ENCODE measurements around the gene FAU.

Gene FAU

GRCh38 chr11:65148657-65149056, 26.7 kb upstream of the FAU start:
- no peak for TF ChIP-seq ZNF8 (CRISPR knock-in tag; IDR thresholded peaks at IDR 0.05)
- no peak for TF ChIP-seq ZNF70 (CRISPR knock-in tag; IDR thresholded peaks at IDR 0.05)
- TF ChIP-seq BACH2 (CRISPR knock-in tag; IDR thresholded peaks at IDR 0.05; ENCODE audit: borderline replicate concordance): no peak
- ATAC-seq: no peak

- TF ChIP-seq ZNF565 (CRISPR knock-in tag; conservative IDR thresholded peaks at IDR 0.05; ENCODE audit: low read depth) (0 out of 2 replicates have a peak, but pooled peaks have one; percentile 52), ZC3H10 (CRISPR knock-in tag; IDR thresholded peaks at IDR 0.05) (no peak), ESRRG (CRISPR knock-in tag; IDR thresholded peaks at IDR 0.05) (no peak)
- ATAC-seq: no peak
These were observed 25.6 kb upstream of the FAU start for GRCh38 chr11:65147352-65148075.

- TF ChIP-seq ZNF8 (CRISPR knock-in tag; IDR thresholded peaks at IDR 0.05) (no peak), BACH2 (CRISPR knock-in tag; IDR thresholded peaks at IDR 0.05; ENCODE audit: borderline replicate concordance) (no peak)
- no peak for ATAC-seq
These were observed 20.1 kb upstream of the FAU start for GRCh38 chr11:65141896-65142494.

GRCh38 chr11:65136515-65137096, 14.7 kb upstream of the FAU start:
- TF ChIP-seq CSDC2 (CRISPR knock-in tag; IDR thresholded peaks at IDR 0.05) (no peak), TSHZ2 (CRISPR knock-in tag; IDR thresholded peaks at IDR 0.05) (no peak), ZNF8 (CRISPR knock-in tag; IDR thresholded peaks at IDR 0.05) (no peak), ZC3H10 (CRISPR knock-in tag; IDR thresholded peaks at IDR 0.05) (no peak), ISL1 (CRISPR knock-in tag; IDR thresholded peaks at IDR 0.05) (no peak), SNAI2 (CRISPR knock-in tag; IDR thresholded peaks at IDR 0.05) (no peak), ZNF70 (CRISPR knock-in tag; IDR thresholded peaks at IDR 0.05) (no peak), ESRRG (CRISPR knock-in tag; IDR thresholded peaks at IDR 0.05) (no peak), PPARA (CRISPR knock-in tag; IDR thresholded peaks at IDR 0.05; ENCODE audit: borderline replicate concordance) (no peak), OSR1 (CRISPR knock-in tag; IDR thresholded peaks at IDR 0.05) (no peak), ZFP3 (CRISPR knock-in tag; IDR thresholded peaks at IDR 0.05) (no peak), POU6F1 (CRISPR knock-in tag; IDR thresholded peaks at IDR 0.05; ENCODE audit: borderline replicate concordance, low read depth) (no peak), CREB5 (CRISPR knock-in tag; IDR thresholded peaks at IDR 0.05; ENCODE audit: low read depth) (no peak), ARNTL (CRISPR knock-in tag; IDR thresholded peaks at IDR 0.05; ENCODE audit: borderline replicate concordance, low read depth) (no peak), ZNF565 (CRISPR knock-in tag; conservative IDR thresholded peaks at IDR 0.05; ENCODE audit: low read depth) (no peak), TCF4 (CRISPR knock-in tag; IDR thresholded peaks at IDR 0.05; ENCODE audit: borderline replicate concordance) (no peak)
- ATAC-seq: no peak

GRCh38 chr11:65135633-65136145, 13.8 kb upstream of the FAU start:
- ATAC-seq: no peak
- no peak for TF ChIP-seq ZFP3 (CRISPR knock-in tag; IDR thresholded peaks at IDR 0.05)
- no peak for TF ChIP-seq PPARA (CRISPR knock-in tag; IDR thresholded peaks at IDR 0.05; ENCODE audit: borderline replicate concordance)
- TF ChIP-seq BACH2 (CRISPR knock-in tag; IDR thresholded peaks at IDR 0.05; ENCODE audit: borderline replicate concordance): no peak
- TF ChIP-seq CSRNP3 (CRISPR knock-in tag; IDR thresholded peaks at IDR 0.05): no peak
